Activated CD4-positive, alpha-beta T cell treated with anti-CD3 and anti-CD28 coated beads for 4 hours (primary cell): ENCODE measurements around the gene PIGB.
"Not testable (repeated sequence)": the region's sequence is repeated elsewhere in the genome, so short reads cannot be mapped to it uniquely, and the experiment has no call there.

Source experiments
- DNase-seq, 2 donors: peaks; one replicate each; pipeline ENCODE4 v3.0.0-alpha.2; 2020

PIGB gene

GRCh38 chr15:55318588-55319494 lies at the start of gene PIGB, which contains the start of gene PIGBOS1:
Gene PIGB, plus strand, starts transcription at chr15:55319222. Its CDS starts 29 bp downstream, at chr15:55319251.
Gene PIGBOS1, minus strand, starts transcription at chr15:55319123. Its CDS starts 1,331 bp downstream, at chr15:55317792.
- DNase-seq, result peak; percentile 70 to 74

GRCh38 chr15:55270291-55270690 lies 48.7 kb upstream of the PIGB start:
- no peak for DNase-seq

GRCh38 chr15:55276324-55276723 lies 42.7 kb upstream of the PIGB start:
- no peak for DNase-seq

- peak; percentile 34 to 36 for DNase-seq
These were observed 41.9 kb upstream of the PIGB start for GRCh38 chr15:55277116-55277564.

- DNase-seq, result no peak
These were observed 41.3 kb upstream of the PIGB start for GRCh38 chr15:55277715-55278114.

GRCh38 chr15:55279100-55279745 lies 39.8 kb upstream of the PIGB start:
- DNase-seq, result no peak

- DNase-seq, result peak; percentile 42 to 61
These were observed 39.2 kb upstream of the PIGB start for GRCh38 chr15:55279746-55280351.

- peak; percentile 14 to 26 for DNase-seq
These were observed 38.4 kb upstream of the PIGB start for GRCh38 chr15:55280589-55280988.

GRCh38 chr15:55281517-55282228 lies 37.3 kb upstream of the PIGB start:
- DNase-seq, result no peak

GRCh38 chr15:55282284-55282833 lies 36.7 kb upstream of the PIGB start:
- DNase-seq, result no peak

GRCh38 chr15:55283379-55284147 lies 35.5 kb upstream of the PIGB start:
- no peak for DNase-seq

- DNase-seq, result no peak
These were observed 34.6 kb upstream of the PIGB start for GRCh38 chr15:55284426-55284825.

- DNase-seq, result not testable (repeated sequence)
These were observed 32.4 kb upstream of the PIGB start for GRCh38 chr15:55286442-55287189.

GRCh38 chr15:55288006-55288717 lies 30.9 kb upstream of the PIGB start:
- DNase-seq, result no peak

- peak; percentile 34 to 44 for DNase-seq
These were observed 29.8 kb upstream of the PIGB start for GRCh38 chr15:55289011-55289745.

- DNase-seq, result peak; percentile 78 to 81
These were observed 29.1 kb upstream of the PIGB start, which contains the start of gene RAB27A for GRCh38 chr15:55289746-55290527. Gene RAB27A, minus strand, starts transcription at chr15:55289813. Its CDS starts 54,879 bp downstream, at chr15:55234934.

GRCh38 chr15:55290528-55291057 lies 28.4 kb upstream of the PIGB start:
- DNase-seq, result peak; percentile 81 to 87

GRCh38 chr15:55297315-55297714 lies 21.7 kb upstream of the PIGB start:
- no peak for DNase-seq
